Spinal cord (tissue), 10 donors: ENCODE results near the gene LRRC1. TPM values are rescaled to one million over a fixed set of nuclear protein-coding genes. Genes with fewer than 3 reads are reported as not detected.
"Not testable (repeated sequence)": the region's sequence is repeated elsewhere in the genome, so short reads cannot be mapped to it uniquely, and the experiment has no call there.

Experiments
- DNase-seq, 6 donors: peaks; one replicate each; pipeline versions ENCODE4 v3.0.0 to v3.0.0-alpha.2; 2013 to 2015; ENCODE audit warnings: low spot score in 6 of 6, low read depth in 4 of 6
- H3K27ac ChIP-seq: one replicate; pipeline ENCODE4 v1.5.1; 2013; ENCODE audit warnings: low read depth, low read length, control low read depth
- H3K27me3 ChIP-seq: one replicate; pipeline ENCODE4 v1.6.1; 2013; ENCODE audit warnings: low read length; ENCODE audit not compliant: control insufficient read depth, insufficient read depth
- H3K36me3 ChIP-seq: one replicate; pipeline ENCODE4 v1.6.1; 2013; ENCODE audit warnings: low read length; ENCODE audit not compliant: control insufficient read depth, insufficient read depth
- H3K4me1 ChIP-seq: one replicate; pipeline ENCODE4 v1.6.1; 2013; ENCODE audit warnings: low read length; ENCODE audit not compliant: control insufficient read depth, insufficient read depth
- H3K4me3 ChIP-seq: one replicate; pipeline ENCODE4 v1.5.1; 2013; ENCODE audit warnings: low read depth, low read length, control low read depth
- H3K9me3 ChIP-seq: one replicate; pipeline ENCODE4 v1.6.1; 2013; ENCODE audit warnings: low read length; ENCODE audit not compliant: control insufficient read depth, insufficient read depth
- WGBS: methylation state at CpG from one replicate; pipeline ENCODE4 v1.1.5; 2013; ENCODE audit warnings: missing lambda C conversion rate; ENCODE audit not compliant: insufficient coverage; 5-methylcytosine and 5-hydroxymethylcytosine counted together
- polyA plus RNA-seq, 2 donors: library from polyadenylated mRNA; unstranded; fragments of 120-200 nt; gene quantifications; one replicate each; pipeline ENCODE4 v1.2.1, GENCODE V29; 2013; ENCODE audit not compliant: insufficient read length in 2 of 2
- total RNA-seq, 2 donors: library from RNA; depleted of rRNA in 1 of 2; stranded (reverse); fragments of 120-200 nt in 1 of 2; fragments of >200 nt in 1 of 2; gene quantifications; one replicate each; pipeline versions ENCODE4 v1.2.3 to v1.2.4, GENCODE V29; 2013 to 2014
- donor health status: healthy.

Gene LRRC1
- total and polyA plus RNA-seq, 4 donors: 14.5 to 15.8 (median 15.5) TPM

DNA sequence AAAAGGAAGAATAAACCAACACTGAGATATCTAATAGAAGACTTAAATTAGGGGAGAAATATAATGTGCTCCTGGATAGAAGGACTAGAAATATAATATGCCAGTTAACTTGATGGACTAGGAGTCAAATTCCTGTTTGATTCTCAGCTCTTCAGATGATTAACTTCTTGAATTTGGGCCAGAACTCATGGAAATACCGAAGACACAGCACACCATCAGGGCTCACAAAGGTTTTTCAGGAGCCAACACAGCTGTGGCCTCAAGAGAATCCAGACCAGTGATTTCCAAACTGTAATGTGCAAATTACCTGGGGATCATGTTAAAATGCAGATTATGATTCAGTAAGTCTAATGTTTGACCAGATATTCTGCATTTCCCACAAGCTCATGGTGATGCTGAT, 33.8 kb upstream of the LRRC1 start:
- Histone ChIP-seq H3K27ac (no peak overlapping the region), H3K36me3 (no peaks in the 10 kb centered on the region), H3K27me3 (no peaks in the 10 kb centered on the region), H3K9me3 (no peaks in the 10 kb centered on the region), H3K4me3 (no peak overlapping the region), H3K4me1 (no peaks in the 10 kb centered on the region)
- WGBS: 75% methylated on average over 1 of the region's 1 CpG
- no peak for DNase-seq

DNA sequence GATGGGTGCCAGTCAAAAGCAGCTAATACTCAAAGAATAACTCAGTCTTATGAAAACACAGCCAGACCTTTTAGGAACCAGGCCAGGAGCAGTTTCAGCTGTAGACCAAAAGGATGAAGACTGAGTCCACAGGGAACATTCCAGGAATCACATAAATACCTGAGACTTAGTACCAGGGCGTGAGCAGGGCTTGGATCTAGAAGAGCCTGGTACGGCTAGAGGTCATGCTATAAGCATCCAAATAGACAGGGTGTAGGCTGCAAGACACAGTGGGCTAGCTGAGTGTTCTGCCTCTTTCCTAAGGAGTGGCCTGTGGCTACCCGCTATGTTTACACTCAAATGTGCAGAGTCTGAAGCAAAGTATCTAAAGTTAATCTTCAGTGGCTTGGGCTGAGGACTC, 29.5 kb upstream of the LRRC1 start:
- DNase-seq: no peak
- H3K27ac ChIP-seq: no peak overlapping the region
- H3K27me3 ChIP-seq: no peaks in the 10 kb centered on the region
- H3K4me3 ChIP-seq: no peak overlapping the region
- 100% methylated on average over 3 of the region's 3 CpGs for WGBS
- no peaks in the 10 kb centered on the region for H3K4me1 ChIP-seq
- H3K36me3 ChIP-seq: no peaks in the 10 kb centered on the region
- no peaks in the 10 kb centered on the region for H3K9me3 ChIP-seq

DNA sequence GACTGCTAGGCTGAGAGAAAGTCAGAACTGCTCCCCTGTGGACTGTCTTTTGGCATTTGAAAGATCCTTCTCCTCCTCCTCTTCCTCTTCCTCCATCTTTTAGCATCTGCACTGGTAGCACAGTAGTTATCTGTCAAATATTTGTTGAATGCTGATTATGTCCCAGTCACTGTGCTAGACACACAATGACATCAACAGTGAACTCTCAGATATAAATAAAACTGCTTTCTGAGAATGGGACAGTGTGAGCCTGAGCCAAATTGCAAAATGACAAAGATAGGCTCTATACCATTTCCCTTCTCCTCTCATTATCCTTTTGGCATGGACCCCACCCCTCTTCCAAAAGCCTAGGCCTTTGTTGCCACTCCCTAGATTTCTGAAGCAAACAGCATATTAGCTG, 27.9 kb upstream of the LRRC1 start:
- H3K36me3 ChIP-seq: no peaks in the 10 kb centered on the region
- DNase-seq: no peak
- H3K27me3 ChIP-seq: no peaks in the 10 kb centered on the region
- H3K4me3 ChIP-seq: no peak overlapping the region
- H3K27ac ChIP-seq: no peak overlapping the region
- no peaks in the 10 kb centered on the region for H3K9me3 ChIP-seq
- no peaks in the 10 kb centered on the region for H3K4me1 ChIP-seq

DNA sequence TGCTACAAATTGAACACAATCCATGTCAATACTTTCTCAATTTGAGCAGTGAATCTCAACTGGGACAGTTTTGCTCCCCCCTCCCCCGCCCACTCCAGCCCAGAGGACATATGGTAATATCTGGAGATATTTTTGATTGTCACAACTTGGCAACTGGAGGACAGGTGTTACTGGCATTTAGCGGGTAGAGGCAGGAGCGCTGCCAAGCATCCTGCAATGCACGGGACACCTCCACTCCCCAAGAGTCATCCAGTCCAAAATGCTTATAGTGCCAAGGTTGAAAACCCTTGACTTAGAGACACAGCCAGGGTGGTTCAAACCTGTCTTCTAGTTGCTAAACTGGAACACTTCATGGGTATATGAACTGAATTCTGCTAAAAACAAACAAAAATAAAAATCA, 26.9 kb upstream of the LRRC1 start:
- H3K4me3 ChIP-seq: no peak overlapping the region
- DNase-seq: no peak
- WGBS: no CpG with 5 or more reads among the region's 4 CpGs

DNA sequence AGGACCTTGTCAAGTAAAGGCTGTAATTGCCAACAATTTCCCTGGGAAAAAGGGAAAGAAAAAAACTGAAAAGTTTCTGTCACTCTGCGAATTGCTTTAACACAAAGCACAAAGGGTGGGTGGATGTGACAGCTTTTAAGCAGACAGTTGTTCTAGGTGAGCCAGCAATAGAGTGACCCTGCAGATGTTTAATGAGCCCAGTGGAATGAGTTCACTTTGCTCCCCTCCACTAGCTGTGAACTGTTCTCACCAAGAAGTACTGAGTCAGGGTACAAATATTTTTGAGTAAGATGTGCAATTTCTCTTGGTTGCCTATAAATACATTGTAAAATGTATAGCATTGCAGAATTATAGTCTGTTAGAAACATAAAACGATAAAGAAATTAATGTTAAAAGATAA, 26.2 kb upstream of the LRRC1 start:
- Histone ChIP-seq H3K4me1 (no peaks in the 10 kb centered on the region), H3K36me3 (no peaks in the 10 kb centered on the region), H3K27ac (no peak overlapping the region), H3K27me3 (no peaks in the 10 kb centered on the region), H3K9me3 (no peaks in the 10 kb centered on the region), H3K4me3 (no peak overlapping the region)
- no peak for DNase-seq
- WGBS: 33% methylated on average over 1 of the region's 2 CpGs

More for the DNA sequence above, 26.9 kb upstream of the LRRC1 start:
- no peaks in the 10 kb centered on the region for H3K4me1 ChIP-seq
- no peak overlapping the region for H3K27ac ChIP-seq
- H3K9me3 ChIP-seq: no peaks in the 10 kb centered on the region
- no peaks in the 10 kb centered on the region for H3K36me3 ChIP-seq
- H3K27me3 ChIP-seq: no peaks in the 10 kb centered on the region

DNA sequence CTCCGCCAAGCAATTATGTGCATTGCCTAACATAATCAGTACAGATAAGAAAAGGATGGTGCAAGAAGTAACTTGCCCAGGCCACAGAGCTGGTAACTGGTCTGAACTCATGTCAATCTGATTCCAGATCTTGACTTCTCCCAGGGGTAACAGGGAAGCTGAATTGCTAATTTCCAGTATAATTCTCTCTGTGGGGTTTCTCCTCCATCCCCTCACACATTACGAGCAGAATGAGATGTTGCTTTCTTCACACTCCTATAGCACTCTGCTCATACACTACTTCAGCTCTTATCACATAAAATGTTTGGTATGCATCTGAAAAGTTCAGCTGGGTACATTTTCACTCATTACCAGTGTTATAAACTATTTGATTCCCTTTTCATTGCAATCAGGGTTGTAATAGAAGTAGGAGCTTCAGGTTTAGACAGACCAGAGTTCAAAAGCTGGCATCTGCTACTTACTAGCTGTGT, 24.0 kb upstream of the LRRC1 start:
- no peaks in the 10 kb centered on the region for H3K27me3 ChIP-seq
- no peaks in the 10 kb centered on the region for H3K36me3 ChIP-seq
- no peaks in the 10 kb centered on the region for H3K9me3 ChIP-seq
- no peak for DNase-seq
- no peak overlapping the region for H3K4me3 ChIP-seq
- no peak overlapping the region for H3K27ac ChIP-seq
- no CpG with 5 or more reads among the region's 2 CpGs for WGBS
- no peaks in the 10 kb centered on the region for H3K4me1 ChIP-seq

DNA sequence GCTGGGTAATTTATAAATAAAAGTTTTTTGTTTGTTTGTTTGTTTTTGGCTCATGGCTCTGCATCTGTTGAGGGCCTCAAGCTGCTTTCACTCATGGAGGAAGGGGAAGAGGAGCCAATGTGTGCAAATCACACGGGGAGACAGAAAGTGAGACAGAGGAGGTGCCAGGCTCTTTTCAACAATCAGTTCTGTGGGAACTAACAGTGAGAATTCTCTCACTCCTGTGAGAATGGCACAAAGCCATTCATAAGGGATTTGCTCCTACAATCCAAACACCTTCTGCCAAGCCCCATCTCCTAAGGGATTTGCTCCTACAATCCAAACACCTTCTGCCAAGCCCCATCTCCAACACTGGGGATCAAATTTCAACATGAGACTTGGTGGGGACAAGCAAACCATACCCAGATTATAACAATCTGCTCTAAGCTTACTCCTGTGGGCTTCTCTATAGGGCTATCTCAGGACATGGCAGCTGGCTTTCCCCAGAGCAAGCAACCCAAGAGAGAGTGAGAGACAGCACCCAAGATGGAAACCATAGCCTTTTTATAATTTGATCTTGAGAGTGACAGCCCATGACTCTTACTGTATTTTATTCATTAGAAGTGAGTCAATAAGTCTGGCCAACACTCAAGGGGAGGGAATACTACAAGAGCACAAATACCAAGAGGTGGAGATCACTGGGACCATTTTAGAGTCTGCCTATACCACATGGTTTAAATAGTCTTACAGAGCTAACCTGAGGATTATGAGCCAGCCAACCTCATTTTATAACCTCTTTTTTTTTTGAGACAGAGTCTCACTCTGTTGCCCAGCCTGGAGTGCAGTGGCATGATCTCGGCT, 22.8 kb upstream of the LRRC1 start:
- H3K4me1 ChIP-seq: no peaks in the 10 kb centered on the region
- DNase-seq: peak in 1 of 6 donors; percentile 37
- H3K36me3 ChIP-seq: no peaks in the 10 kb centered on the region
- no peak overlapping the region for H3K27ac ChIP-seq
- WGBS: no CpG with 5 or more reads among the region's 2 CpGs
- H3K27me3 ChIP-seq: no peaks in the 10 kb centered on the region
- H3K4me3 ChIP-seq: no peak overlapping the region
- H3K9me3 ChIP-seq: no peaks in the 10 kb centered on the region

DNA sequence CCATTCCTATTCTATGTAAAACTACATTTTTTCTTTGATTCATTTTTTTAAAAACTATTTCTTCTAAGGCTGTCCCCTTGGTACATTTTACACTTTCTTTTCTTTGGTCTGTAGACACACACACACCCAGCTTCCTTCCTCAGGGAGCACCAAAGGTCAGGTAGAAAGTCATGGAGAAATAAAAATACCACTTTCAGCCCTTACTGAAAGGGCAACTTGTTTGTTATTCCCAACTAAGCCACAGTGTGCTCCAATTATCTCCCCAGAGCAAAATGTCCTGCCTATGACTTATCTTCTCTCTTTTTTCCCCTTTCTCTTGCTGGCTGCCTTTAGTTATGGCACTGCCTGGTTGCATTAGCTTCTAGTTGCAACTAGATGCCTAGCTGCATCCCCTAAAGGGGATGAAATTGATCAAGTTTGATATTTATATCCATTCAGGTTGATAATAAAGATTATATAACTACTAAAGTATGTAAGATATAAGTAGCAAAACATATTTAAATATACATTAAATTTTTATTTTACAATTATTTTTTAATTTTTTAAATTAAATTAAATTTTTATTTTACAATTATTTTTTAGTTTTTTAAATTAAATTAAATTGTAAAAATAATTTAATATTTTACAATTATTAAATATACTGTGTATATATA, 21.6 kb upstream of the LRRC1 start:
- Histone ChIP-seq H3K4me1 (no peaks in the 10 kb centered on the region), H3K27ac (no peak overlapping the region), H3K36me3 (no peaks in the 10 kb centered on the region), H3K4me3 (no peak overlapping the region), H3K9me3 (no peaks in the 10 kb centered on the region), H3K27me3 (no peaks in the 10 kb centered on the region)
- DNase-seq: no peak

DNA sequence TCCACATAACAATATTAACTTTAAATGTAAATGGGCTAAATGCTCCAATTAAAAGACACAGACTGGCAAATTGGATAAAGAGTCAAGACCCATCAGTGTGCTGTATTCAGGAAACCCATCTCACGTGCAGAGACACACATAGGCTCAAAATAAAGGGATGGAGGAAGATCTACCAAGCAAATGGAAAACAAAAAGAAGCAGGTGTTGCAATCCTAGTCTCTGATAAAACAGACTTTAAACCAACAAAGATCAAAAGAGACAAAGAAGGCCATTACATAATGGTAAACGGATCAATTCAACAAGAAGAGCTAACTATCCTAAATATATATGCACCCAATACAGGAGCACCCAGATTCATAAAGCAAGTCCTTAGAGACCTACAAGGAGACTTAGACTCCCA, 18.7 kb upstream of the LRRC1 start:
- not testable (repeated sequence) for H3K4me1 ChIP-seq, DNase-seq, H3K9me3 ChIP-seq, H3K27ac ChIP-seq, H3K36me3 ChIP-seq, H3K4me3 ChIP-seq, H3K27me3 ChIP-seq
- no CpG with 5 or more reads among the region's 2 CpGs for WGBS

DNA sequence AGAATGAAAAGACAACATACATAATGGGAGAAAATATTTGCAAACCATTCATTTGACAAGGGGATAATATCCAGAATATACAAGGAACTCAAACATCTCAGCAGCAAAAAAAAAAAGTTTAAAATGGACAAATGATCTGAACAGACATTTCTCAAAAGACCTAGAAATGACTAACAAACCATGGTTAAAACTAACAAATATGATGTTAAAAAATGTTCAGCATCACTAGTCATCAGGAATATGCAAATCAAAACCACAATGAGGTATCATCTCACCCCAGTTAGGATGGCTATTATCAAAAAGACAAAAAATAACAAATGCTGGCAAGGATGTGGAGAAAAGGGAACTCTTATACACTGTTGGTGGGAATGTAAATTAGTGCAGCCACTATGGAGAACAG, 9.8 kb upstream of the LRRC1 start:
- H3K4me3 ChIP-seq, H3K36me3 ChIP-seq, H3K9me3 ChIP-seq, H3K27ac ChIP-seq, H3K4me1 ChIP-seq, DNase-seq, H3K27me3 ChIP-seq: not testable (repeated sequence)
